Measurements from ENCODE around the gene LBX2. TPM values are rescaled to one million over a fixed set of nuclear protein-coding genes. Genes with fewer than 3 reads are reported as not detected.

LBX2 gene
- total RNA-seq, 4 donors from 2014 or later = 0.50 to 2.6 (median 1.9) TPM; not detected in 1

DNA sequence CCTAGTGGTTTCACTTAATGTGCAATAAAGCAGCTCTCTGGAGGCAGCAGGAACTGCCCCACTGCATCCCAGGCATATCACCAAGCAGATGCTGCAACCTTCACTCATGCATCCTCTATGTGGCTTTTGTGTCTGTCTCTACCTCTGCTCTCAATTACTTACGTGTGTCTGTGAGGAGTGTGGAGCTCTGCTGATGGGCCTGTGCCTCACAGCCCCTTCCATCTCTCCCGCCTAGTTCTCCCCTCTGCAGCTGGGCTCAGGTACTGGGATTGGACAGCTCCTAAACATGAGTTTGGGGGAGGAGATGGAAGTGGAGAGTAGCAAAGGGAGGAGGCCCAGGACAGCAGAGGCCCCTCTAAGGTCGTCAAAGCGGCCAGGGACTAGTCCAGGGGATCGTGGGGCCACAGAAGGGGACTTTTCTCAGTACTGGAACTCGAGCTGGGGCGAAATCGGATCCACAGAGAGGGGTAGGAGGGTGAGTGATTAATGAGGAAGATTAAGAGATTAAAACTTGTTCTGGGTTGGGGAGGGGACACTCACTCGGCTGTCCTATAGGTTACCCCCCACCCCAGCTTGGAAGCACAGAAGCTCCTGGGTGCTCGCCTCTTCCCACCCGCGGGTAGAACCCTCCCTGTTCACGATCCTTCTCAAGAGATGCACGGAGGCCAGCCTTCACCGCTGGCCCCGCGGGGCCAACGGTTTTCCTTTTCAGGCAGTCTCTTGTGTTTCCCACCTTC is 2.1 kb upstream of the LBX2 start:
- Histone ChIP-seq H3K27me3 (peaks cover 7% of the 10 kb centered on the region), H3K27ac (no peak overlapping the region), H3K9me3 (no peaks in the 10 kb centered on the region), H3K36me3 (peaks cover 11 to 12% of the 10 kb centered on the region in 2 donors), H3K4me1 (peaks cover 40 to 48% of the 10 kb centered on the region in 2 donors), H3K4me3 (replicated peaks in 1 of 3) (no peak overlapping the region)
- no peak for DNase-seq
- intact Hi-C loops (cut with DNase I) = no loop called here
- 76 to 78% methylated on average over 18 of the region's 18 CpGs for WGBS, 2 donors
- TF ChIP-seq POLR2A (IDR thresholded peaks at IDR 0.05) (no peak), CTCF (IDR thresholded peaks at IDR 0.05) (no peak)

GRCh38 chr2:74500578-74500946 is 1.2 kb upstream of the LBX2 start:
- intact Hi-C loops (cut with DNase I) = no loop called here
- peaks cover 7% of the 10 kb centered on the region for H3K27me3 ChIP-seq
- TF ChIP-seq POLR2A (IDR thresholded peaks at IDR 0.05) = no peak
- H3K4me3 ChIP-seq (replicated peaks in 1 of 3) = no peak overlapping the region
- H3K27ac ChIP-seq = no peak overlapping the region
- peaks cover 31 to 39% of the 10 kb centered on the region in 2 donors for H3K4me1 ChIP-seq
- peaks cover 7% of the 10 kb centered on the region in 2 donors for H3K36me3 ChIP-seq
- H3K9me3 ChIP-seq = no peaks in the 10 kb centered on the region
- DNase-seq = no peak

DNA sequence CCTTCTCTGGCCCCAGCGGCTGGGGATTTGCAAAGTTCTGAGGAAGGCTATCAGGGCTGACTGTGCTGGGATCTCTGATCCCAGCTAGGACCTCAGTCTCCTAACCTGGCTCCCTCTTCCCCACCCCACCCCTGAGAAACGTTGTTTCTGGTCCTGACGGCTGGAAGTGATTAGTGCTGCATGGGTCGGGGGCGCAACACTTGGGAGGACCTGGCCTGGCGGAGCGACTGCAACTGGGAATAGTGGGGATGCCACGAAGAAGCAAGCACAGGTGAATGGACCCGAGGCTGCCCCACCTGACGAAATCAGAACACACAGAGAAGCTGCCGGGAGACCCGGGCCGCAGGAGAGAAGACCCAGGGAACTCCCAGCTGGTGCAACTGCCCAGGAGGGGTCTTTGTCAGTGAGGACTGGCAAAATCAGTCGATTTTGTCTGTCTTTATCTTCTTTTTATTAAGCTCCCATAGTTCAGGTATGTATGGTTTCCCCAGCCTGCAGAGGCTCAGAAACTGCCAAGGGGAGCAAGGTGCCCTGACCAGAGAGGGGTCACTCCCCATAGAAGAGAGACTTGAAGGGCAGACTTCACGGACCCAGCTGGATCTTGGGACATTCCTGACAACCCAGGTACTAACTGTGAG is 656 bp upstream of the LBX2 start:
- DNase-seq = no peak
- intact Hi-C loops (cut with DNase I) = no loop called here
- 70 to 77% methylated on average over 15 of the region's 15 CpGs for WGBS, 2 donors
- Histone ChIP-seq H3K9me3 (no peaks in the 10 kb centered on the region), H3K4me1 (peaks cover 29 to 36% of the 10 kb centered on the region in 2 donors), H3K4me3 (replicated peaks in 1 of 3) (no peak overlapping the region), H3K27me3 (peaks cover 7% of the 10 kb centered on the region), H3K36me3 (peaks cover 2% of the 10 kb centered on the region in 2 donors), H3K27ac (no peak overlapping the region)
- TF ChIP-seq CTCF (IDR thresholded peaks at IDR 0.05) (no peak), POLR2A (IDR thresholded peaks at IDR 0.05) (no peak)

DNA sequence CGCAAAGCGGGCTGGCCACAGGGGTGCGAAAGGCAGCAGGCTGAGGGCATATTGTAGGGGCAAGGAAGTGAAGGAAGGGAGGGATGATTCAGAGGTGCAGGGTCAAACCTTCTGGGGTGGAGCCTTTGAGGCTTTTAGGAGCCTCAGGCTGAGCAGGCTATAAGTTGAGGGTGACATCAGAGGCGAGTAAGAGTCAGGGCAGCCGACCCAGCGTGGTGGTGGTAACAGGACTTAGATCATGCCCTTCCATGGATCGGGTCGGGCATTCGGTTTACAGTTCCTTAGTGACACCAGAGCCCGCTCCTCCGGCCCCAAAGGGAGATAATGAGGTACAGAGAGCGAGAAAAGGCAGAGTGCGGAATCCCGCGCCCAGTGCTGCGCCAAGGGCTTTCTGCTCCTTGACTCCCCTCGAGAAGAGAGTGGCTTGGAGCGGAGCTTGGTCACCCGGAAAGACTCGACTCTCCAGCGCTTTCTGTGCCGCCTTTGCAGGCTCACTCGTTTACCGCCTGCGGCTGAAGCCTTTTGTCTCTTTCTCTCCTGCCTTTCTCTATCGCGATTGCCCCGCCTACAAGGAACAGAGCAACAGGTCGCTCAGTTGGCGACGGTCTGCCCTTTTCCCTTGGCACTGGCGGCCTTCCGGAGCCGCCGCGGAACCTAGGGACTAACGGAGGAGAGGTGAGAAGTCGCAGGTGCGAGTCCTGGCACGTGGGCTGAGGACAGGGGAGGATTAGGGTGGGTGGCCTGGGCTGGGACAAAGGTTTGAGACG is 720 bp downstream of the LBX2 start:
- DNase-seq = peak; percentile 66 to 67
- H3K36me3 ChIP-seq = peaks cover 0 to under 1% of the 10 kb centered on the region in 2 donors
- H3K27ac ChIP-seq = no peak overlapping the region
- H3K9me3 ChIP-seq = no peaks in the 10 kb centered on the region
- no peak for TF ChIP-seq POLR2A (IDR thresholded peaks at IDR 0.05)
- TF ChIP-seq CTCF (IDR thresholded peaks at IDR 0.05) = no peak
- intact Hi-C loops (cut with DNase I) = no loop called here
- WGBS, 2 donors = 4% methylated on average over 36 of the region's 41 CpGs
- H3K4me1 ChIP-seq = peaks cover 29 to 33% of the 10 kb centered on the region in 2 donors
- H3K27me3 ChIP-seq = peaks cover 7% of the 10 kb centered on the region
- H3K4me3 ChIP-seq (replicated peaks in 1 of 3) = peak overlapping the region in 1 of 3 donors; percentile 19

DNA sequence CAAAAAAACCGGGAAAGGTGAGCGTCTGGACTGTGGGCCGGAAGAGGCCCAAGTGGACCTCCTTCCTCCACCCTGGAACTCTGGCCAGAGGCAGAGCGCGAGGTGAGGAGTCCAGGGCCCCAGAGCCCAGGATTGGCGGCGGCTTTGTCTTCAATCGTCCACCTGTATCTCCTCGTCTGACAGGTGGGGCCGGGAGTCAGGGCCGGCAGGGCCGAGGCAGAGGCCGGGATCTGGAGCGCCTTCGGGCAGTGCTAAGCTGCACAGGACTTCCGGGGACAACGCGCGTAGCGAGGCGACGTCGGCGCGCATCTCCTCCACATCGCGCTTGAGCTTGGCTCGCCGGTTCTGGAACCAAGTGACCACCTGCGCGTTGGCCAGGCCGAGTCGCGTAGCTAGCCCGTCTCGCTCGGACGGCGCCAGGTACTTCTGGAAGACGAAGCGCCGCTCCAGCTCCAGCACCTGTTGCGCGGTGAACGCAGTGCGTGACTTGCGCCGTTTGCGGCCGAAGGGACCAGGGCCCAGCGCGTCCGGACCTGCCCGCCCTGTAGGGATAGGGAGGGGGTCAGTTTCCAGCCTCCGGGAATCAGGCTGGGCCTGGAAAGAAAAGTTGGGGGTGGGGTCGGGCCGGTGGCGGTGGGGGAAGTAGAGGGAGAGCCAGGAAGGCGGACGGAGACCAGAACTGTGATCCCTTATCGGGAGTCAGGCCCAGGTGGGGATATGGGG is 1.5 kb downstream of the LBX2 start:
- 2 to 5% methylated on average over 19 to 59 of the region's 61 CpGs for WGBS, 2 donors
- no peak overlapping the region for H3K27ac ChIP-seq
- DNase-seq = peak; percentile 35 to 46
- H3K4me3 ChIP-seq (replicated peaks in 1 of 3) = peak overlapping the region in 1 of 3 donors; percentile 19
- H3K27me3 ChIP-seq = peaks cover 7% of the 10 kb centered on the region
- intact Hi-C loops (cut with DNase I) = no loop called here
- H3K9me3 ChIP-seq = no peaks in the 10 kb centered on the region
- peaks cover 26 to 29% of the 10 kb centered on the region in 2 donors for H3K4me1 ChIP-seq
- H3K36me3 ChIP-seq = peaks cover 0 to 8% of the 10 kb centered on the region in 2 donors
- TF ChIP-seq CTCF (IDR thresholded peaks at IDR 0.05) (no peak), POLR2A (IDR thresholded peaks at IDR 0.05) (no peak)

Measured in thyroid gland (tissue), 4 donors.